ENCODE data around the gene CHN1.

GRCh38 chr2:174786066-174786725 lies 219.0 kb downstream of the CHN1 start:
- TF ChIP-seq CTCF (IDR thresholded peaks at IDR 0.05) (no peak), POLR2A (IDR thresholded peaks at IDR 0.05) (no peak), POLR2AphosphoS5 (IDR thresholded peaks at IDR 0.05) (no peak), EP300 (IDR thresholded peaks at IDR 0.05) (no peak)

All from sigmoid colon (tissue), 4 donors.